ENCODE results near the gene CFAP20.
"Not testable (repeated sequence)": the region's sequence is repeated elsewhere in the genome, so short reads cannot be mapped to it uniquely, and the experiment has no call there.

Gene CFAP20

DNA sequence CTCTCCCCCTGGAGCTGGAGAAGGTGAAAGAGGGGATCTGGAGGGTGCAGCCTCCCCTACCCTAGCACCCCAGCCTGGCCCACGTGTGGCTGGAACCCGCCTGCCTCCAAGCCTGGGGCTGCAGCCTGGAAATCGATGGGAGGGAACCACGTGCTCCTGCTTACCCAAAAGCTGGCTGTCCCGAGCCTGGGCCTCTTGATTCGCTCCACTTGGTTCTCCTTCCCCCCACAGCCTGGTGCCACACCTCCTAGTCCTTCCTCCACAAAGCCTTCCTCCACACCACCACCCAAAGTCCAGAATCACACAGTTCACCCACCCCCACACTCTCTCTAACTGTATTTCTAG lies 29.3 kb downstream of the CFAP20 start:
- no peak for TF ChIP-seq CTCF (IDR thresholded peaks at IDR 0.05; ENCODE audit: low read depth, low read length)
- H3K27ac ChIP-seq, result no peak overlapping the region
- H3K36me3 ChIP-seq, result no peaks in the 10 kb centered on the region

DNA sequence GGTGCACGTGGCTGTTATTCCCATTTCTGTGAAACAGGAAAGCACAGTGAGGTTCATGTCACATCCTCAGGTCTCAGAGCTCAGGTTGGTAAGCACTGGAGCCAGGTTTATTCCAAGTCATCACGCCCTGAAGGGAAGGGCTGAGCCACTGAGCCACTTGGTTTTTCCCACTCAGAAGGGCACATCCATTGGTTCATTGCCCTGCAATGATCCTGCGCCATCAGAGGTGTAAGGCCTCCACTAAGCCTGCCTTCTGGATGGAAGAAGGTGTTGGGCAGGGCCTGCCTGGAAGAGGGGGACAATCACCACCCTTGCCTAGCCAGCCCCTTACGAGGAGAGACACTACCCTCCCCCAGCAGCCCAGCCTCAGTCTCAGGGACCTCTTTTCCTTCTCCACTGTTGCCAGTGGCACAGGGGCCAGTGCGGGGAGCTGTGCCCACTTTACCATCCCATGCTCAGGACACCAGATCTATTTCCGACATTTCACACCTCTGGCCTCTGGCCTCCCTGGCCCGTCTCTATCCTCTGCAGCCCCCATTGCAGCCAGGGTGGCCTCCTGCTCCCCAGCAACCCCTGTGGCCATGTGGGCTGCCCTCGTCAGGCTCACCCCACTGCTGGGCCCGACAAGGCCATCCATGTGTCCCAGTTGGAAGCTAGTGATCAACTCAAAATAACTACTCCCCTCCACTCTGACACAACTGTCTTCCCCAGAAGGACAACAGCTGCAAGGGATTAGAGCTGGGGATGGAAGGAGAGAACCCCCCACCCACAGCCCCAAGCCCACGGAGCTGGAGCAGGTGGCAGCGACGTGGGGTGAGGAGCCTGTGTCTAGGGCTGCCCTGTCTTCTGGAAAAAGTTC lies 29.9 kb downstream of the CFAP20 start:
- Histone ChIP-seq H3K36me3 (no peaks in the 10 kb centered on the region), H3K9me3 (ENCODE audit: severe bottlenecking) (no peaks in the 10 kb centered on the region), H3K27ac (no peak overlapping the region), H3K4me3 (ENCODE audit: low read depth, low read length) (no peak overlapping the region), H3K27me3 (ENCODE audit: insufficient read depth, low read depth, severe bottlenecking) (no peaks in the 10 kb centered on the region)
- peak; percentile 16 for DNase-seq
- TF ChIP-seq CTCF (IDR thresholded peaks at IDR 0.05; ENCODE audit: low read depth, low read length), result no peak

More for the DNA sequence above, 29.3 kb downstream of the CFAP20 start:
- DNase-seq, result no peak
- H3K4me3 ChIP-seq (ENCODE audit: low read depth, low read length), result no peak overlapping the region
- no peaks in the 10 kb centered on the region for H3K9me3 ChIP-seq (ENCODE audit: severe bottlenecking)
- H3K27me3 ChIP-seq (ENCODE audit: insufficient read depth, low read depth, severe bottlenecking), result no peaks in the 10 kb centered on the region

GRCh38 chr16:58098207-58099096 lies 30.7 kb downstream of the CFAP20 start:
- Histone ChIP-seq H3K4me3 (ENCODE audit: low read depth, low read length) (no peak overlapping the region), H3K36me3 (no peaks in the 10 kb centered on the region), H3K27ac (no peak overlapping the region), H3K27me3 (ENCODE audit: insufficient read depth, low read depth, severe bottlenecking) (no peaks in the 10 kb centered on the region), H3K9me3 (ENCODE audit: severe bottlenecking) (no peaks in the 10 kb centered on the region)
- no peak for DNase-seq
- no peak for TF ChIP-seq CTCF (IDR thresholded peaks at IDR 0.05; ENCODE audit: low read depth, low read length)

GRCh38 chr16:58096249-58096648 lies 32.9 kb downstream of the CFAP20 start:
- TF ChIP-seq CTCF (IDR thresholded peaks at IDR 0.05; ENCODE audit: low read depth, low read length), result no peak
- H3K4me3 ChIP-seq (ENCODE audit: low read depth, low read length), result no peak overlapping the region
- H3K9me3 ChIP-seq (ENCODE audit: severe bottlenecking), result no peaks in the 10 kb centered on the region
- DNase-seq, result no peak
- H3K27me3 ChIP-seq (ENCODE audit: insufficient read depth, low read depth, severe bottlenecking), result no peaks in the 10 kb centered on the region
- H3K27ac ChIP-seq, result no peak overlapping the region
- H3K36me3 ChIP-seq, result no peaks in the 10 kb centered on the region

- not testable (repeated sequence) for H3K27ac ChIP-seq; H3K36me3 ChIP-seq; H3K4me3 ChIP-seq (ENCODE audit: low read depth, low read length); DNase-seq; H3K27me3 ChIP-seq (ENCODE audit: insufficient read depth, low read depth, severe bottlenecking); H3K9me3 ChIP-seq (ENCODE audit: severe bottlenecking)
Measured at GRCh38 chr16:58095575-58095960, 33.6 kb downstream of the CFAP20 start.
